HG03103 (cell line): Measurements from ENCODE around the gene DLGAP1.

ENCODE experiments used
- ATAC-seq: cut with Tn5 transposase; IDR thresholded peaks from one replicate; pipeline ENCODE4 v1.9.1; 2021; ENCODE audit warnings: low read depth; ENCODE audit not compliant: unreplicated experiment

Gene DLGAP1

DNA sequence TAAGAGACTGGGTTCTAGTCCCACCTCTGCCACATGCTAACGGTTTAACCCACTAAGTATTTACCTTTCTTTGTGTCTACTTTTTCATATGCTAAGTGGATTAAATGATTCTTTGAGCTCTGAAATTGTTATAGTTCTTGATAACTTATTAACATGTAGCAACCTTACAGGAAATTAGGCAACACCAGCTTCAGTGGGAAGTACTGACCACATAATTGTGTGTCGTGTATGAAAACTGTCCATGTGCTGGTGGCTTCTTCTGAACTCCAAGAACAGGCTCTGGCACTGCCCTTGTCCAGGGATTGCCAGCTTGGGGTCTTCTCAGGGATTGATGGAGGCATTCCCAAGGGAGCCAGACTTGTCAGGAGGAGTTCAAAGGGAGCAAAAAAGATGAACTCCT is 577.4 kb downstream of the DLGAP1 start:
- ATAC-seq, result no peak

DNA sequence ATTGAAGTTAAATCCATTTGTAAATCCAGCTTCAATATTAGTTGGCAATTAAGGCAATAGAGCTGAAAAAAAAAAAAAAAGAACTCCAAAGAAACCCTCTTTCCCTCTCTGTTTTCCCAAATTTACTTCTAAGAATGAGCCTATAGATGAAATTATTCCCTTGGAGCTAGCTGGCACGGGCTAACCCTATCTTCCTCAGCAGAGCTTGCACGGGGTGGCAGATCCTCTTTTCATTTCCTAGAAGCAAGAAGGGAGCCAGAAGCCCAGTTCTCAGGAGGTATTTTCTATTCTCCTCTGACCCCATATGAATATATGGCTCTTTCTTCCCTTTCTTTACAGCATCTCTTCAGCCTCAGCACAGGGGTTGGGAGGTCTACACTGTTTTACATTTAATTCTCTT is 579.1 kb downstream of the DLGAP1 start:
- ATAC-seq, result no peak

DNA sequence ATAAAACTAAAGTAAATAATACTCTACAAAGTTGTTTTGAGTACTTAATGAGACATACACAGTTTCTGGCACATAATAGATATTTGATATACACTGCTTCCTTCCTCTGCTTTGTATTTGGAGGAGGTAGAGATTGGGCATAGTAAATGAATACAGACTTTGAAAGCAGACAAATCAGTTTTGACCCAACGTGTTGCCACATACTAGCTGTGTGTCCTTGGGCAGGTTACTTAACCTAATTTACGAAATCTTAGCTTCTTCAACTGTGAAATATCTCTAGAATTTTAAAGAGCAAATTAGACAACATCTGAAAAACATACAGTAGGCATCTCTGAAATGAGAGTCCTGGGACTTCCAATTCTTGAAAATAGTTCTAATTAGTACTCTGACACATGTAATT is 579.7 kb downstream of the DLGAP1 start:
- ATAC-seq, result no peak

DNA sequence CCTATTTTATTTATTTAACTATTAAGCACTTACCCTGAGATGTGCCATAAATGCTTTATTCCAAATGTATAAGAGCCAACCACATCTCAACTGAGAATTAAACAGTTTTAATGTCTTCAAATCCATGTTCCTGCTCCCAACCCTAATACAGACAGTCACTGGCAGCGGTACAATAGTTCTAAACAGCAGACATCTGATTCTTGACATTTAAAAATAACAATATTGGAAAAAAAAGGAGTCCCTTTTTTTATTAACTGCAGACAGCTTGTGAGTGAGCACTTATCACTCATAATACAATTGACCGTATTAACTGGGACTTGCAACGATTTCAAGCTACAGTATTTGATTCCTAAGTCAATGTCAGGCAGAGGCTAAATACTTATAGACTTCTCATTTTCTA is 580.5 kb downstream of the DLGAP1 start:
- no peak for ATAC-seq

DNA sequence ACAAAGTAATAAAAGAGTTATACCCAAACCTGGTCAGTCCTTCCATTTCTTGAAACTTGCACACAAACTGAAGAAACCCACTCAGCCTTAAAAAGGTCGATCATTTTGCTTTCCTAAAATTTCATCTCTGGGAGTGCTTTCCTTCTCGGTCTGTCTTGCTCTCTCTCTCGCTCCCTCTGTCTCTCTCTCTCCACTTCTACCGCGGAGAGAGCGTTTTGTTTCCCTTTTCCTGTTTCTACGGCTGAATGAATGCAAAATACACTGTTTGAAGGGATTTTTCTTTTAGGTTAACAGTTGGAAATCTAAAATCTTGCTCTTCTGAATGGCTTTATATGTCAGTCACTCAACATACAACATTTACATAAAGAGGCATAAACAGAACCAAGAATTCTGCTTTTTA is 581.0 kb downstream of the DLGAP1 start:
- ATAC-seq, result no peak

DNA sequence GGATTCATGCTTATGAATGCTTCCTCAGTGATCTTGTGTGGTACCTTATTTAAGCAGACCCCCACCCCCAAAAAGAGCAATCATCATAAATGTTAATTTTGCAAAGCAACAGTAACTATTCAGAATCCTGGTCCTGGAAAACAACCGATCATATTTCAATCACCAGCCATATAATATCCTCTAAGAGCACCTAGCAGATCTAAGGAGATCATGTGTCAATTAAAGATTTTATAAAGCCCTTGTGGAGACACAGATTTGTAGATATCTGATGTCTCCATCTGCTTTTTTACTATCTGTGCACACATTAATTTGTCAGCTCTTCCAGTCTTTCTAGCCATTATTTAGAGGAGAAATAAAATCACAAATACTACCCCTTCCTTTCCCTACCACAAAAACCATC is 581.4 kb downstream of the DLGAP1 start:
- ATAC-seq, result no peak

DNA sequence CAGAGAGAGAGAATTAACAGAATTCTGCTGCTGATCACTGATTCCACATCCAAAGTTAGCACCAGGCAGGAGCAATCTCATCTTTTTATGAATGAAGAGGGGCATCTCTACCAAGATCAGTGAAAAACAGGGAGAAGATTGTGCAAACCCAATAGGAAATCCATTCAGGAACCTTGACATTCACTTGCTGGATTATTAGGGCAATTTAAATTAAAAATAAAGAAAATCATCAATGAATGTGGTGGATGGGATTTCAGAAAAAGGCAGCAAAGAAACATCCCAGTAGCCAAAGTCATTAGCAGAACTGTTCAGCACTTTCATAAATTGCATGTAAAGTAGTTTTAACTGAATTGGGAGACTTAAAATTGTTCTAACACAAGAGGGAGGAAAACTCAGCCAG is 581.9 kb downstream of the DLGAP1 start:
- ATAC-seq, result no peak

DNA sequence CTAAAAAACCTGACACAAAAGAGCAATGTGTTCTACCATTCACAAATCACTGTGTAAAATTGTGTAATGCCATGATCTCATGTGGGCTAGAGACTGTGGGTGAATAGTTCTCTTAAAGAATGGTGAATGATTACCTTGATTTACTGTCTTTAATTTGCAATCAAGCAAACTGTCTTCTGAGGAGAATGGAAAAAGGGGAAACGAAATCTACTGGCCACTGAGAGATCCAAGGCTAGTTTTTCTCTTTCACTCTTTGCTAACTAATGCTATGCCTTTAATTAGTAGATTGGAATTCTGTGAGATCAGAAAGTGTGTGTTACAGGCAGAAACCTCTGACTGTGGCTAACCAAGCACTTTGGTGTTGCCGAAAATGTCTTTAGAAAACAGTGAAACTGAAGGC is 582.5 kb downstream of the DLGAP1 start:
- no peak for ATAC-seq

DNA sequence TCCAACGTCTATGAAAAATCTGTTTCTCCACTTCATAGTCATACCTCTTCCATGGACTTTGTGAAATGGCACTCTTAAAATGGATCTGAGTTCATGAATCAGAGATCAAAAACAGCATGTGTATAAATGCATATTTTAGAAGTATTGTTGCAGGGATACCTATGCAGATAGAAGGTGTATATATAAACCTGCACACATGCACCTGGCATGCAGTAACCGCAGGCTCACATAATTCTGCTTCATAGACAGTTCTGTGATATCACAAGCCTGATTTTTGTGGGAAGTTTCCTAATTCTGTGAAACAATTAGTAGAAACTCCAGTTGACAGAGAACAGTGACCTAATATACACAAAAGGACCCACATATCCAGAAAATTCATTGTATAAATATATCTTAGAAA is 583.4 kb downstream of the DLGAP1 start:
- ATAC-seq, result no peak

DNA sequence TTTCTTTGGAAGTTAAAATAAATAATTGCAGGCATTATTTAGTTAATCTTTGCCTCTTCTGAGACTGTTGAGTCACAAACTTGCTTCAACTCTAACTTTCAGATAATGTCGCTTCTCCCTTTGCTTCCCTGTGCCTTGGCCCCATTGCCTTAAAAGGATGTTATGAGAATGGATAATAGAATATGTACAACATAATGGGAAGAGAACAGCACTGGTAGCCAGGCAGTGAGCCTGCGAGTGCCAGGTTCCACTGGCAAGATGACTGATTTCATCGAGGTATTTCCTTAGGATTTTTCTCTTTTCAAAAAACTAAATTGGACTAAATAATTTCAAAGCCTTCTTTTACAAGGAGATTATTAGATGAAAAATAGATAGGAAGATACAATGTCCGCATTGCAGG is 584.2 kb downstream of the DLGAP1 start:
- ATAC-seq, result no peak

DNA sequence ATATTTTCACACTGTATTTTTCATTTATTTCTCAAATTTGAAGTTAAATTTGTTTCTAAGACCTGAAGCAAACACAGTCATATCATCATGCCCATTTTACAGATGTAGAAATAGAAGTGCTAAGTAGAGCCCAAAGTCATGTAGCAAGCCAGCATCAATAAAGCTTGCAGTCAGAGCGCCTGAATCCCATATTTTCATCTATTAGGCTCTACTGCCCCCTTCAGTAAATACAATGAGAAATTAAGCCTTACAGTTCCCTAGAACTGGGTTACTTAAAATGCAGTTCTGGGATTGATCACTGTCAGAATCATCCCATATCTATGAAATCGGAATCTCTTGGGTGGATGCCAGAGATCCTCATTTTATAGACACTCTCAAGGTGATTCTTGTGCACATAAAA is 585.3 kb downstream of the DLGAP1 start:
- ATAC-seq, result no peak

DNA sequence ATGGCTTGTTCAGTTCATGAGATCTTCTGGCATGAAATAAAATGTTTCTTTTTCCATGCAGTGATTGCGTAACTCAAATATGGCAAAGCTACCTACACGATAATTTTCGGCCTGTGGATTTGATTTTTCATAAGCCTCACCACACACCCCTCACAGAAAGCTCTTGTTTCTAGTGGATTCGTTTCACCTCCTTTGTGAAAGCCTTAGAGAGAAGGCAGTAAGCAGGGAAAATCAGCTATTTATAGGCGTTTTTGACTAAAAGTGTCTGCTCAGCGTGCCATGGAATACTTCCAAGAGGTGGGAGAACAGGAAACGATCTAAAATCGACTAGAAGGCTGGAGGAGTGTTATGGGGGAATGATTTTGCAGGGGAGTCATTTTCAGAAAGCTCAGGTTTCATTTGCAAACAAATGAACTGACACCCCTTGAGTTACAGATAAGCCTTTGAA is 587.2 kb downstream of the DLGAP1 start:
- ATAC-seq, result no peak

DNA sequence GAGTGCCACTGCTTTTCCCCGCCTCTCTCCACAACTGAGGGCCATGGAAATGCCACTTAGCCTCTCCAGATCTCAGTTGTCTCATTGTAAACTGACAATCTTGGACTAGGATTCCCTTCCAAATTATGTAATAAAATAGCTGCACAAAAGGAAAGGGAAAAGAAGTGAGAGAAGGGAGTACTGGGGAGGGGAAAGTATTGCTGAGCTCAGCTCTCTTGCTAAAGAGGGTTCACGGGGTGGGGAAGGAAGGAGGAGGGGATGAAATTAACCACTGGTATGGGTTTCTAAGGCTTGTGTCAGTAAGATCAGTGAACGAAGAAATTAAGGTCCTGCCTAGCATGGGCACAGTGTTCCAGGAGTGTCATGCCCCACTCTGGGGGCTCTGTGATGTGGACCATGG is 587.9 kb downstream of the DLGAP1 start:
- ATAC-seq, result no peak

DNA sequence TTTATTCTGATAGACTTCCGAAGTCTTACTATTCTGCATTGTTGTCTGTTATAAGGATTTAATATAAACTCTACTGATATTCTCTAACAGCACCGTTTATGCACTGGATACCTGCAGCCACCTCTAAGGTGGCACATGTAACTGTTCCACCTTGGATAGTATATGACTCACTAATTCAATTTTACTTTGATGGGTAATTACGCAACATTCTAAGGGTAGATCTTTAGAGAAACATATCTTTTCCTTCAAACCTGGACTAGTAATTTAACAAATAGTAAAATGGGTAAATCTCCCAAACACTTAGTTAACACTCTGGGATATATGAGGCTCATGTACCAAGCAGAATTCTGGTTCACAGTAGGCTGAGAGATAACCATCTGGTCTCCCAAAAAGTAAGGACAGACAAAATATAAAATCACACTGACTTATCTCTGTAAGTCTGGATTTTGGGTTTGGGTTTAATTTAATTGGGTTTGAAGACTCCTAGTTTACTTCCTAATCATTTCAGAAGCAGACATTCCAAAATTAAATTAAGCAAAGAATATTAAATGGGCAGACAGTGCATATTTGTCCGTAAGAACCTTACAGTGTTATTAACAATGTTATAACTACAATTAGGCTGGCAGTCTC is 590.3 kb downstream of the DLGAP1 start:
- ATAC-seq, result no peak

DNA sequence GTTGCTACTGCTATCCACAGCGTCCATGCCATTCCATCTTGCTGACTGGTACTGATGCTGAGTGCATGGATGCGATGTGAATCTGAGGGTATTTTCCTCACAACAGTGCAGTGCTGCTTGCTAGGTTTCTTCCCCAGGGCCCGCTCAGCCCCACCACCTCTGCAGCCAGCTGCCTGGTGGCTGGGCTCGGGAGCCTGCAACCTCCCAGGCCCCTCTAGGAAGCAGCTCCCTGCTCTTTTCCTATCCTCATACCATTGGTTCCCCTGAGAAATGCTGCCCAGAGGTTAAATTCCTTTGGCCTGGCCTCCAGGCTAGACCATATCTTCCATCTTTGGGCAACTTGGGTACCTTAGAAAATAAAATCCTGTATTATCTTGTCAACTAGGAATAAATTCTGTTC is 591.5 kb downstream of the DLGAP1 start:
- no peak for ATAC-seq

DNA sequence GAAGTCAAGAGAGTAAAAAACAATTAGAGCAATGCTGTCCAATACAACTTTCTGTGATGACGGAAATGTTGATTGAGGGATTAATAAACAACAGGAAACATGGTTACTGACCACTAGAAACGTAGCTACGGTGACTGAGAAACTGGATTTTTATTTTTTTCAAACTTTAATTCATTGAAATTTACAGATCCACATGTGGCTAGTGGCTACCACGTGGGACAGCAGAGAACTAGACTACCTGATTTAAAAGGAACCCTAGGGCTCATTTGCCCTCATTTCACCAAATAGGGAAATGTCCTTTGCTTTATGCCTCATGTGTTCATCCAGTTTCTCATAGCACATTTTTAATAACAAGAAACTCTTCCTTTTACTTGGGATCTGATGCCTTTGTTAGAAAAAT is 592.1 kb downstream of the DLGAP1 start:
- no peak for ATAC-seq

DNA sequence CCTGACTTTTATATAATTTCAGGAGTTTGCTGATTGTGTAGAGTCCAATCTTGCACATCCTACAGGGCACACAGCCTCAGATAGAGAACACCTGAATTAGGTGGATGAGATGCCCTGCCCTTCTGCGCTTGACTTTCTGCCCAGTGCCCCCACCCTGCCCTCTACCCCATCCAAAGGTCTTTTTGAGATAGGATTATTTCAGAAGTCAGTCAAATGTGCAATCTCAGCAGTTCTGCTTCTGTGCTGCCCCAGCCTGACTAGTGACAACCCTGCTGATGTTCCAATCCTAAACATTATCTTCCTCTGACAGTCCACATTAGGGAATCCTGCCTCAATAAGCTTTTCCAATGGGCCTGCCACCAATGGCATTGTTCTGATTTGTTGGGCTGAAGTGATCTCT is 593.6 kb downstream of the DLGAP1 start:
- no peak for ATAC-seq

DNA sequence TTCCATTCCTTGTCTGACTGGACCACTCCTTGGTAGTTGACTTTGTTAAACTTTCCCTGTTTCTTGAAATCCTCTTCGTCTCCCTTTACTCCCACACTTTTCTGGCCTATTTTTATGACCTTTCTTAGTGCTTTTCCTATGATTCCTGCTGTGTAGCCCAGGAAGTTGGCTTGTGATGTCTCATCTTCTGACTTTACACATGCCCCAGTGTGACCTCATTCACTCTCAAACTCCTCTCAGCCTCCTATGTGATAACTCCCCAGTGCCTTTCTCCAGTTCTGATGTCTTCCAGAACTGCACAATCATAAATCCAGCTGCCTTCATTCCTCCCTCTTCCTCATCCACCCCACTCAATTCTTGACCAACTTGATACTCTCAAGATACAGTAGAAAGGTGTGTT is 597.6 kb downstream of the DLGAP1 start:
- ATAC-seq, result no peak

DNA sequence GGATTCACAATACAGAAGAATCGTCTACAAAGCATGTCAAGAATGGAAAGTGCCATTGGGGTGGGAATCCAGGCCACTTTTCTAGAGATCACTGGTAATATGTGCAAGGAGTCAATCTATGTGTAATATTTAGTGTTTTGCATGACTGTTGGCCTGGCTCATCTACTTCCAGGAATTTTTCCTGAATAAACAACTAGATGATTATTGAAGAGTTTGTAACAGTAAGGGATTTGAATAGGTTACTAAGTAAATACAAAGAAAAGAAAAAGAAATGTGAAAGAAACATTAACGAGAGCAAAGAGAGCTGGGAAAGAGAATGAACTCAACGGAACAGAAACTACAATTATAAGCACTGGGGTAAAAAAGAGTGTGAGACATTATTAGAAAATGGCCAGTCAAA is 599.1 kb downstream of the DLGAP1 start:
- ATAC-seq, result no peak

DNA sequence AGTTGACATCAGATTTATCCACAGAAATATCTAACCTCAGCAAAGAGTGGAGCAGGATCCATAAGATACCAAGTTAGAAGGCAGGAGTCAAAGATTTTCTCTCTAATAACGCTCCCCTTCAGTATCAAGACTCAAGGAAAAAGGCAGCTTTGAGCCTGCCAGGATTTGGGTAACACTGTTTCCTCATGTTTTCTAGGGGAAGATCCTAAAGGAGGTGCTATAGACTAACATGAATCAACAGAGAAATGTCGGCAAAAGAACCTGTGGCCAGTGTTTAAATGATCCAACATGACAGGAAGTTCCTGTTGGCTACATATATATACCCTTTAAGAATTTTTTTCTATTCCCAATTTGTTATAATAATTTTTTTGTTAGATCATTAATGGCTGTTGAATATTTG is 602.8 kb downstream of the DLGAP1 start:
- ATAC-seq, result no peak

DNA sequence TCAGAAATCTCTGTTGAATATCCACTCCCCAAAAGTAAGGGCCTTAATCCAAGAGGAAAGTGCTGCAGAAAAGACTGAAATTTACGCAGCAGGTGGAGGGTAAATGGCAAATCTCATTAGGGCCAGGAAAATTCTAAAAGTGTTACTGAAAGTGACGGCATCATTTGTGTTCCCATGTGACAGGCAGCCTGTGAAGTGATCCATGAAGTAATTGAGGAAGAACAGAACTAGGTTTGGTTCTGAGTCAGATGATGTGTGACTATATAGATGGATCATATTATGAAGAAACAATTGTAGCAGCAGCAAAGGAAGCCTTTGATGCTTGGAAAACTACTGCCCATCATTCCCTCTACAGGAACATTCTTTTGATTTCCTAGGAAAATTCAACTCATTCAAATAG is 603.9 kb downstream of the DLGAP1 start:
- no peak for ATAC-seq

DNA sequence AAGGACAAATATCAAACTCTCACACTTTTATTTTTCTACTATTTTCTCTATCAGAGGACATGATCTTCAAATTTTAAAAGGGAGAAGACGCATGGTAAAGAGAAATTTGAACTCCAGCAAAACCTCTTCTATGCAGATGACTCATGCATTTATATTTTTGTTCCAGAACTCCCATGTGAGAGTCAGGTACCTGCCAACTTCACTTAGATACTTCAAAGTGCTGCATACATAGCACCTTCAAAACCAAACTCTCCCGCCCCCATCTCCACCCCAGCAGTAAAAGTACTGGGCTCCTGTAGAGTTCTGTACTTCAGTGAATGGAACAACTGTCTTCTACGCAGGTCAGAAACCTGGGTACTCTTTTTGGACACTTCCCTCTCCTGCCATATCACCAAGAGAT is 606.8 kb downstream of the DLGAP1 start:
- no peak for ATAC-seq

DNA sequence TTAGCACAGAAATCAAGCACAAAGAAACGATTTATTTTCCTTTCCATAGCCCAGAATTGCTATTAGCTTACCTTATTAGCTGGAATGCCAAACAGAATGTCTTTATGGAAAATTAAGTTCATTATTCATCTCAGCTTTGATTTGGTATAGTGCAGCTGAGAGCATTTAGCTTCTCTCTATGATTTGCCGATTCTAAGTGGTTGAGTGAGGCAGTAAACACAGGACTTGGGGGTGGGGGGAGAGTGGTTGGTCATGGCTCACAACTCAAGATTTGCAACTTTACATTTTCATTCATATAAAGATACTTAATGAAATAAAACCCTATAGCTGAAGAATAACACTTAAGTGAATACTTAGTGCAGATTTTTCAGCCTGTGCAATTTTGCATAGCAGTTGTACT is 609.9 kb downstream of the DLGAP1 start:
- no peak for ATAC-seq
